HFFc6 (cell line): ENCODE results near the gene POLR1C. TPM values are rescaled to one million over a fixed set of nuclear protein-coding genes. Genes with fewer than 3 reads are reported as not detected.
"Not testable (repeated sequence)": the region's sequence is repeated elsewhere in the genome, so short reads cannot be mapped to it uniquely, and the experiment has no call there.

Source experiments
- DNase-seq: peaks from one replicate; pipeline ENCODE4 v3.0.0-alpha.2; 2018
- H3K27ac Mint-ChIP-seq: 2 replicates; pipeline ENCODE4 v1.8.0; 2020; ENCODE audit warnings: mild to moderate bottlenecking, mixed read lengths
- H3K27me3 Mint-ChIP-seq: 2 replicates; pipeline ENCODE4 v1.8.0; 2021; ENCODE audit warnings: mild to moderate bottlenecking, moderate library complexity, mixed read lengths; ENCODE audit not compliant: insufficient read depth
- H3K36me3 Mint-ChIP-seq: 2 replicates; pipeline ENCODE4 v1.8.0; 2021; ENCODE audit warnings: low read depth, mixed read lengths
- H3K4me1 Mint-ChIP-seq: 2 replicates; pipeline ENCODE4 v1.8.0; 2020; ENCODE audit warnings: low read depth, mixed read lengths
- H3K4me3 Mint-ChIP-seq: 2 replicates; pipeline ENCODE4 v1.8.0; 2020; ENCODE audit warnings: mild to moderate bottlenecking, moderate library complexity, mixed read lengths
- H3K9me3 Mint-ChIP-seq: 2 replicates; pipeline ENCODE4 v1.8.0; 2020; ENCODE audit warnings: mild to moderate bottlenecking, mixed read lengths
- total RNA-seq, 6 experiments: library from RNA; stranded (reverse); fragmentation: NEBNext Ultra II Directional; extraction: Animal tissue kit (Norgen Biotek cat#: 25700); gene quantifications; 2 replicates in 1 of 6; 3 replicates in 5 of 6; pipeline ENCODE4 v1.2.3, GENCODE V29; 2021
- TF ChIP-seq, protein P1 (sequence below): fragments of 200-600 bp; sonication (generic); IDR thresholded peaks from 2 replicates; pipeline ENCODE4 v1.5.0; 2021; ENCODE audit warnings: antibody characterized with exemption, mild to moderate bottlenecking

The POLR1C gene
- total RNA-seq, 6 experiments from 2014 or later, result 43.5 to 66.9 (median 53.8) TPM

GRCh38 chr6:43522547-43523261 is 5.8 kb downstream of the POLR1C start:
- DNase-seq, result no peak
- peaks cover 34% of the 10 kb centered on the region for H3K36me3 Mint-ChIP-seq
- no peak overlapping the region for H3K4me3 Mint-ChIP-seq
- H3K27ac Mint-ChIP-seq, result no peak overlapping the region
- H3K9me3 Mint-ChIP-seq, result no peaks in the 10 kb centered on the region
- H3K27me3 Mint-ChIP-seq, result no peaks in the 10 kb centered on the region; the same call in 1 of the 2 replicates
- no peaks in the 10 kb centered on the region for H3K4me1 Mint-ChIP-seq
- TF ChIP-seq, protein P1, sequence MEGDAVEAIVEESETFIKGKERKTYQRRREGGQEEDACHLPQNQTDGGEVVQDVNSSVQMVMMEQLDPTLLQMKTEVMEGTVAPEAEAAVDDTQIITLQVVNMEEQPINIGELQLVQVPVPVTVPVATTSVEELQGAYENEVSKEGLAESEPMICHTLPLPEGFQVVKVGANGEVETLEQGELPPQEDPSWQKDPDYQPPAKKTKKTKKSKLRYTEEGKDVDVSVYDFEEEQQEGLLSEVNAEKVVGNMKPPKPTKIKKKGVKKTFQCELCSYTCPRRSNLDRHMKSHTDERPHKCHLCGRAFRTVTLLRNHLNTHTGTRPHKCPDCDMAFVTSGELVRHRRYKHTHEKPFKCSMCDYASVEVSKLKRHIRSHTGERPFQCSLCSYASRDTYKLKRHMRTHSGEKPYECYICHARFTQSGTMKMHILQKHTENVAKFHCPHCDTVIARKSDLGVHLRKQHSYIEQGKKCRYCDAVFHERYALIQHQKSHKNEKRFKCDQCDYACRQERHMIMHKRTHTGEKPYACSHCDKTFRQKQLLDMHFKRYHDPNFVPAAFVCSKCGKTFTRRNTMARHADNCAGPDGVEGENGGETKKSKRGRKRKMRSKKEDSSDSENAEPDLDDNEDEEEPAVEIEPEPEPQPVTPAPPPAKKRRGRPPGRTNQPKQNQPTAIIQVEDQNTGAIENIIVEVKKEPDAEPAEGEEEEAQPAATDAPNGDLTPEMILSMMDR, result no peak

- Mint-ChIP-seq H3K4me3 (no peak overlapping the region), H3K27ac (no peak overlapping the region), H3K9me3 (no peaks in the 10 kb centered on the region), H3K27me3 (no peaks in the 10 kb centered on the region; the same call in 1 of the 2 replicates), H3K4me1 (no peaks in the 10 kb centered on the region), H3K36me3 (peaks cover 37% of the 10 kb centered on the region)
- TF ChIP-seq, protein P1, result no peak
- no peak for DNase-seq
Observed at GRCh38 chr6:43523284-43523683, 6.4 kb downstream of the POLR1C start.

- no peaks in the 10 kb centered on the region for H3K9me3 Mint-ChIP-seq
- H3K36me3 Mint-ChIP-seq, result peaks cover 37% of the 10 kb centered on the region
Observed at GRCh38 chr6:43524483-43524961, 7.6 kb downstream of the POLR1C start.

GRCh38 chr6:43532201-43532600 is 15.3 kb downstream of the POLR1C start:
- H3K27ac Mint-ChIP-seq, result peak overlapping the region; percentile 82
- peaks cover 26% of the 10 kb centered on the region for H3K36me3 Mint-ChIP-seq
- no peaks in the 10 kb centered on the region for H3K27me3 Mint-ChIP-seq
- TF ChIP-seq, protein P1, result no peak
- no peaks in the 10 kb centered on the region for H3K9me3 Mint-ChIP-seq
- DNase-seq, result peak; percentile 49
- H3K4me3 Mint-ChIP-seq, result no peak overlapping the region
- H3K4me1 Mint-ChIP-seq, result peaks cover 10% of the 10 kb centered on the region

More at GRCh38 chr6:43524483-43524961, 7.6 kb downstream of the POLR1C start:
- H3K27ac Mint-ChIP-seq, result no peak overlapping the region; the same call in 1 of the 2 replicates
- TF ChIP-seq, protein P1, result no peak
- no peaks in the 10 kb centered on the region; the same call in 1 of the 2 replicates for H3K27me3 Mint-ChIP-seq
- no peak for DNase-seq
- H3K4me3 Mint-ChIP-seq, result no peak overlapping the region
- no peaks in the 10 kb centered on the region for H3K4me1 Mint-ChIP-seq

GRCh38 chr6:43538986-43539385 is 22.1 kb downstream of the POLR1C start:
- H3K36me3 Mint-ChIP-seq, result peaks cover 30% of the 10 kb centered on the region
- DNase-seq, H3K27ac Mint-ChIP-seq, H3K27me3 Mint-ChIP-seq, H3K9me3 Mint-ChIP-seq, H3K4me3 Mint-ChIP-seq, H3K4me1 Mint-ChIP-seq: not testable (repeated sequence)

DNA sequence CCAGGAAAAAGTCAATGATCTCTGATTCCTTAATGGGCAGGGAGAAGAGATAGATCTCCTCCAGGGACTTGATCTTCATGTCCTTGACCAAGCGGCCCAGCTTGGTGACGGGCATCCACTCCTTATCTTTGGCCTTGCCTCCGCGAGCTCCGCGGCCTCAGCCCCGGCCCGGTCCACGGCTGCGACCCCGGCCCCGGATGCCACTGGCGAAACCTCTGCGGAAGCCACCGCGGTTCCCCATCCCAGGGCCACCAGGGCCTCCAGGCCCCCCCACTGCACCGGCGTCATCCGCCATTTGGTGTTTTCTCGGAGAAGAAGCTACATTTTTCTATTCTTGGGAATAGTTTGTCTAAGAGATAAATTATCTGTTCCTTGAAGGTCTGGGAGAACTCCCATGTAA is 22.5 kb downstream of the POLR1C start:
- peaks cover 30% of the 10 kb centered on the region for H3K36me3 Mint-ChIP-seq

More for the DNA sequence above, 22.5 kb downstream of the POLR1C start:
- not testable (repeated sequence) for H3K4me1 Mint-ChIP-seq, H3K4me3 Mint-ChIP-seq, H3K27me3 Mint-ChIP-seq, H3K9me3 Mint-ChIP-seq, DNase-seq, H3K27ac Mint-ChIP-seq
